GM08714 (cell line): ENCODE data around the gene PHF21A.

ENCODE experiments used
- H3K4me3 ChIP-seq: fragments of 200-500 bp; sonication (Bioruptor generic); 2 replicates; pipeline ENCODE4 v1.5.1; 2014; ENCODE audit warnings: mild to moderate bottlenecking, low read length, inconsistent platforms
- ZNF274 ChIP-seq: IDR thresholded peaks from 2 replicates; pipeline ENCODE4 v1.6.1; 2012; ENCODE audit warnings: mild to moderate bottlenecking, low read depth, low read length

PHF21A gene

GRCh38 chr11:45937916-45938315 is 183.3 kb downstream of the PHF21A start:
- H3K4me3 ChIP-seq, result no peak overlapping the region
- TF ChIP-seq ZNF274, result no peak

GRCh38 chr11:45936511-45937054 is 184.7 kb downstream of the PHF21A start:
- no peak for TF ChIP-seq ZNF274
- no peak overlapping the region for H3K4me3 ChIP-seq

- TF ChIP-seq ZNF274, result no peak
- H3K4me3 ChIP-seq, result no peak overlapping the region
Measured at GRCh38 chr11:45935349-45936064, 185.7 kb downstream of the PHF21A start.

- H3K4me3 ChIP-seq, result no peak overlapping the region
- TF ChIP-seq ZNF274, result no peak
Measured at GRCh38 chr11:45934580-45935318, 186.5 kb downstream of the PHF21A start.

- H3K4me3 ChIP-seq, result no peak overlapping the region; the same call in 1 of the 2 replicates
- TF ChIP-seq ZNF274, result no peak
Measured at GRCh38 chr11:45933846-45934579, 187.2 kb downstream of the PHF21A start.

GRCh38 chr11:45933131-45933831 is 188.0 kb downstream of the PHF21A start:
- TF ChIP-seq ZNF274, result no peak
- no peak overlapping the region; the same call in 1 of the 2 replicates for H3K4me3 ChIP-seq

- no peak overlapping the region for H3K4me3 ChIP-seq
- no peak for TF ChIP-seq ZNF274
Measured at GRCh38 chr11:45932217-45932616, 189.0 kb downstream of the PHF21A start.

- H3K4me3 ChIP-seq, result no peak overlapping the region
- no peak for TF ChIP-seq ZNF274
Measured at GRCh38 chr11:45931739-45932138, 189.5 kb downstream of the PHF21A start.

- H3K4me3 ChIP-seq, result no peak overlapping the region
- TF ChIP-seq ZNF274, result no peak
Measured at GRCh38 chr11:45930951-45931570, 190.2 kb downstream of the PHF21A start.

GRCh38 chr11:45930031-45930794 is 191.0 kb downstream of the PHF21A start:
- H3K4me3 ChIP-seq, result no peak overlapping the region
- TF ChIP-seq ZNF274, result no peak

GRCh38 chr11:45929486-45930030 is 191.7 kb downstream of the PHF21A start:
- no peak for TF ChIP-seq ZNF274
- H3K4me3 ChIP-seq, result no peak overlapping the region

GRCh38 chr11:45928535-45929215 is 192.6 kb downstream of the PHF21A start:
- no peak overlapping the region for H3K4me3 ChIP-seq
- TF ChIP-seq ZNF274, result no peak
